Mesothelial cell of epicardium (in vitro differentiated cells): ENCODE data around the gene GRM8. TPM values are rescaled to one million over a fixed set of nuclear protein-coding genes. Genes with fewer than 3 reads are reported as not detected.

Experiments
- DNase-seq, 2 experiments: peaks; one replicate each; pipeline ENCODE4 v3.0.0; 2021; ENCODE audit warnings: low spot score in 2 of 2; ENCODE audit not compliant: unreplicated experiment in 2 of 2
- H3K27ac Mint-ChIP-seq: 2 replicates; pipeline ENCODE4 v1.8.0; 2021; ENCODE audit warnings: mixed read lengths
- H3K27me3 Mint-ChIP-seq: 2 replicates; pipeline ENCODE4 v1.8.0; 2021; ENCODE audit warnings: low read depth, mixed read lengths
- H3K36me3 Mint-ChIP-seq: 2 replicates; pipeline ENCODE4 v1.8.0; 2021; ENCODE audit warnings: mixed read lengths
- H3K4me1 Mint-ChIP-seq: 2 replicates; pipeline ENCODE4 v1.8.0; 2021; ENCODE audit warnings: mixed read lengths
- H3K4me3 Mint-ChIP-seq: 2 replicates; pipeline ENCODE4 v1.8.0; 2021; ENCODE audit warnings: mild to moderate bottlenecking, moderate library complexity, mixed read lengths
- H3K9me3 Mint-ChIP-seq: 2 replicates; pipeline ENCODE4 v1.8.0; 2021; ENCODE audit warnings: mixed read lengths
- CTCF ChIP-seq: fragments of 200-600 bp; sonication (generic); IDR thresholded peaks from one replicate; pipeline ENCODE4 v1.5.0; 2021; ENCODE audit warnings: antibody characterized with exemption; ENCODE audit not compliant: unreplicated experiment
- total RNA-seq: library from RNA; stranded (reverse); gene quantifications from 3 replicates; pipeline ENCODE4 v1.2.1, GENCODE V29; 2021

GRM8 gene
- total RNA-seq, 1 donor from 2014 or later, result 1.0 TPM

DNA sequence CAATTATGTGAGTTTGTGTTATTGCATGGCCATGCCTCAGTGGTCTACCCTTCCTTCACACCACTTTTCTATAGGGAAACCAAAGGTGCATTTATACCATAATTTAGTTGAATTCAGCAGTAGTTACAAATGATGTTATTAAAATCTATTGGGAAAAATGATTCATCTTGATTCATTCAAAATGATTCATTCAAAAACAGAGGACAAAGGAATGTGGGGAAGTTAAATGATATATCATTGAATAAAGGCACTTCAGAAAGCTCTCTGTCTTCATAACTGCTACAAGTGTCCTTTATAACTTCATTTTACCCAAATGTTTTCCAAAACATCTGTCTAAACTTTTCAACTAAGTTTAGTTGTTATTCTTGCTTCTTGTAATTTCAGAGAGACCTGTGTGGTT, 722.9 kb downstream of the GRM8 start:
- no peak for DNase-seq
- no peak overlapping the region for H3K27ac Mint-ChIP-seq
- no peak for TF ChIP-seq CTCF
- H3K4me3 Mint-ChIP-seq, result no peak overlapping the region
- no peaks in the 10 kb centered on the region for H3K27me3 Mint-ChIP-seq
- H3K4me1 Mint-ChIP-seq, result no peaks in the 10 kb centered on the region
- no peaks in the 10 kb centered on the region for H3K36me3 Mint-ChIP-seq
- no peaks in the 10 kb centered on the region for H3K9me3 Mint-ChIP-seq

- no peak for TF ChIP-seq CTCF
- Mint-ChIP-seq H3K4me3 (no peak overlapping the region), H3K4me1 (no peaks in the 10 kb centered on the region), H3K27ac (no peak overlapping the region), H3K36me3 (no peaks in the 10 kb centered on the region), H3K9me3 (no peaks in the 10 kb centered on the region), H3K27me3 (no peaks in the 10 kb centered on the region)
- DNase-seq, result no peak
Observed at GRCh38 chr7:126529254-126529653, 723.5 kb downstream of the GRM8 start.

- H3K9me3 Mint-ChIP-seq, result no peaks in the 10 kb centered on the region
- no peak overlapping the region for H3K4me3 Mint-ChIP-seq
- no peaks in the 10 kb centered on the region for H3K4me1 Mint-ChIP-seq
- H3K36me3 Mint-ChIP-seq, result no peaks in the 10 kb centered on the region
- H3K27me3 Mint-ChIP-seq, result no peaks in the 10 kb centered on the region
- TF ChIP-seq CTCF, result no peak
- DNase-seq, result no peak
- no peak overlapping the region for H3K27ac Mint-ChIP-seq
Observed at GRCh38 chr7:126525906-126526305, 726.8 kb downstream of the GRM8 start.

GRCh38 chr7:126524967-126525366, 727.8 kb downstream of the GRM8 start:
- H3K9me3 Mint-ChIP-seq, result no peaks in the 10 kb centered on the region
- H3K36me3 Mint-ChIP-seq, result no peaks in the 10 kb centered on the region
- H3K27ac Mint-ChIP-seq, result no peak overlapping the region
- H3K4me1 Mint-ChIP-seq, result no peaks in the 10 kb centered on the region
- no peaks in the 10 kb centered on the region for H3K27me3 Mint-ChIP-seq
- no peak overlapping the region for H3K4me3 Mint-ChIP-seq
- no peak for TF ChIP-seq CTCF
- DNase-seq, result no peak

GRCh38 chr7:126511046-126511445, 741.7 kb downstream of the GRM8 start:
- peaks cover 2% of the 10 kb centered on the region for H3K27me3 Mint-ChIP-seq
- no peak for TF ChIP-seq CTCF
- no peaks in the 10 kb centered on the region for H3K4me1 Mint-ChIP-seq
- H3K27ac Mint-ChIP-seq, result no peak overlapping the region
- peaks cover 7% of the 10 kb centered on the region for H3K9me3 Mint-ChIP-seq
- DNase-seq, result no peak
- H3K36me3 Mint-ChIP-seq, result no peaks in the 10 kb centered on the region
- no peak overlapping the region for H3K4me3 Mint-ChIP-seq

- Mint-ChIP-seq H3K27ac (no peak overlapping the region), H3K36me3 (no peaks in the 10 kb centered on the region), H3K27me3 (no peaks in the 10 kb centered on the region), H3K9me3 (peaks cover 11% of the 10 kb centered on the region), H3K4me1 (peaks cover 8% of the 10 kb centered on the region), H3K4me3 (no peak overlapping the region)
- DNase-seq, result no peak
- TF ChIP-seq CTCF, result no peak
Observed at GRCh38 chr7:126501617-126502016, 751.1 kb downstream of the GRM8 start.
